ENCODE results near the gene DPH6.
"Not testable (repeated sequence)": the region's sequence is repeated elsewhere in the genome, so short reads cannot be mapped to it uniquely, and the experiment has no call there.

DPH6 gene

DNA sequence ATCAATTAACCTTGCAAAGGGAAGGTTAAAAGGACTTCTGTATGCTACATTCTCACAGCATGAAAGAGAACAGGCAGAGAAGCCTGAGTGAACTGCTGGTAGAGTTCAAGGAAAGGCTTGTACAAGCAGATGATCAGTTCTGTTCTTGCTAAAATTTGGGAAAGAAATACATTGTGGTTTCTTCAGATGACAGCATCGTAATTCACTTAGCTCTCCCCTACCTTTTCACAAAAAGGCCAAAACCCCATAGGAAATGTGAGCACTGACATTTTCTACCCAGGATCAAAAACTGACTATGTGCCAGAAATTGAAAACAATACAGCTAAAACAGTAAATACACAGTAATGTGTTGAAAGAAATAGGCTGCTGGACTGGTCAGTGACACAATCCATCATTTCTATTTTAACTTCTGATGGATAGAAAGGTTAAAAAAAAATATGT, 216.4 kb downstream of the DPH6 start:
- DNase-seq (ENCODE audit: low spot score), result no peak

DNA sequence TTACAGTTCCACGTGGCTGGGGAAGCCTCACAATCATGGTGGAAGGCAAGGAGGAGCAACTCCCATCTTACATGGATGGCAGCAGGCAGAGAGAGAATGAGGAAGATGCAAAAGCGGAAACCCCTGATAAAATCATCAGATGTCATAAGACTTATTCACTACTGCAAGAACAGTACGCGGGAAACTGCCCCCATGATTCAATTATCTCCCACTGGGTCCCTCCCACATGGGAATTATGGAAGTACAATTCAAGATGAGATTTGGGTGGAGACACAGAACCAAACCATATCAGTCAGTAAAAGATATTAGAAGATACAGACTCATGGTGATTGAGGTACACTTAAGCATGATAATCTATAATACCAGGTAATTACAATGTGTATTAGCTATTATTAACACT, 217.1 kb downstream of the DPH6 start:
- not testable (repeated sequence) for DNase-seq (ENCODE audit: low spot score)

DNA sequence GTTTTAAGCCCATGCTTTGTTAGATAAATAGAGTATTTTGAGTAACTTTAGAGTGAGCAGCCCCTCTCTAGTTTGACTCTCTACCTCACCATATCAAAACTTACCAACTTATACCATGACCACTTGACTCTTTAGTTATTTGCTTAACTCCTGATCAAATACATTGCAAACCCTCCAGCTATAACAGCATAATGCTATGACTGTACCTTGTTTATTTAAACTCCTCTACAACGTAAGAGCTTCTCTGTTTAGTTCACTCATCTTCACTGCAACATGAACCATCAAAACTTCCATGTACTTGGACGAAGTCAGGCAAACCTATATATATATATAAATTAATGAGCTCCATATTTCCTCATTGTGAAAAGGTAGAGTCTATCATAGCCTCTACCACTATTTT, 218.2 kb downstream of the DPH6 start:
- no peak for DNase-seq (ENCODE audit: low spot score)

DNA sequence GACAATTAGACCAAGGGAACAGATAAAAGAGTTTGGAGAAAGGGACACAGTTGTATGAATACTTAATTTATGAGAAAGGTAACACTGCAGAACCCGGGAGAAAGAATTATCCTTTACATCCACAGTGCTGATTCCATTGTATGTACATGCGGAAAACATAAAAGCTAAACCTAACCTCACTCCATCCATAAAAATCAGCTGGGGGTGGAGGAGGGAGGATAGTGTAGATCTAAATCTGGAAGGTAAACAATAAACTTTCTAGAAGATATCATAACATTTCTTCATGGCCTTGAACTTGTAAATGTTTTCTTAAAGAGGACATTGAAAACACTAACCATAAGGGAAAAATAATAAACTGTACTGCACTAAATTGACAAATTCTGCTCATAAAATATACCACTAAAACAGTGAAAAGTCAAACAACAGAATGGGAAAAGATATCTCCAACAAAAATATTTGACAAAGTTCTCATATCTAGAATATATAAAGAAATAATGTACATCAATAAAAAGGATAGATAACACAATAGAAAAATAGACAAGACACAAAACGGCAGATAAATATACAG, 220.5 kb downstream of the DPH6 start:
- DNase-seq (ENCODE audit: low spot score), result no peak

DNA sequence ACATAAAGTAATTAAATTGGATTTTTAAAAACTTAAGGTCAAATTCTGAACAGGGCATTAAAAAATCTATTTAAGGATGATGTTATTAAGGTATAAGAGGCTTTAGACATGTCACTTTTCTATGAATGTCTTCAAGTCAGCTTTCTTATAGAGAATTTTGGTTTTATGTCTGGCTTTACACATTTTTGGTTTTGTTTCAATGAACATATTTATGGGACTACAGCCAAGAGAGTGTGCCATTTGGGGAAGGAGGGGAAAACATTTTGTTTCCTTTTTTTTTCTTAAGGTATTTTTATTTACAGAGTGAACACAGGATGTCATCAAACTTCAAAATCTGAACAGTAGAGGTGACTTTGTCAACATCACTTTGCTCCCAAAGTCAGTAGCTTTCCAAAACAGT, 222.8 kb downstream of the DPH6 start:
- DNase-seq (ENCODE audit: low spot score), result no peak

DNA sequence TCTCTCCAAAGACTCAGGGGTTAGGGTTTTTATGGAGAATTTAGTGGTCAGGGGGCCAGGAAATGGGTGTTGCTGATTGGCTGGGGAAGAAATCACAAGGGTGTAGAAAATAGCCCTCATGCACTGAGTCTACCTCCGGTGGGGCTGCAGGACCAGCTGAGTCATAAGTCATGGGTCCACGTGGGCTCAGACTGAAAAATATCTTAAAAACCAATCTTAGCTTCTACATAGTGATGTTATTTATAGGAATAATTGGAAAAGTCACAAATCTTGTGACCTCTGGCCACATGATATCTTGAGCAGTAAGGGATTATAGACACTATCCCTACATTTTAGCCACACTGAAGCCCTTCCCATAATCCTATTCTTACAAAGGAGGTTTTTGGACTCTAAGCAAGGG, 224.0 kb downstream of the DPH6 start:
- no peak for DNase-seq (ENCODE audit: low spot score)

DNA sequence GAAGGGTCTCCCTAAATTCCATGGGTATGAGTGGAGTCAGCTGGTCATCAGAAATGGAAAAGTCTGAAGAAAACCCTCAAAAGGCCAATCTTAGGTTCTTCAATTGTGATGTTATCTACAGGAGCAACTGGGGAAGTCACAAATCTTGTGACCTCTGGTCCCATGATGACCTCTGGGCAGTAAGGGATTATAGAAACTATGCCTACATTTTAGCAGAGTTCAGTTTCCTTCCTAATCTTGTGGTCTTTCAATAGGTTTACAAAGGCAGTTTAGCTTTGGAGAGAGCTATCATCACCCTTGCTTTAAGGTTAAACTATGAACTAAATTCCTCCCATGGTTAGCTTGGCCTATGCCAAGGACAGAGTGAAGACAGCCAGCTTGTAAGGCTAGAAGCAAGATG, 225.1 kb downstream of the DPH6 start:
- DNase-seq (ENCODE audit: low spot score), result no peak
